M059J (cell line): Measurements from ENCODE around the gene NRCAM. TPM values are rescaled to one million over a fixed set of nuclear protein-coding genes. Genes with fewer than 3 reads are reported as not detected.

ENCODE experiments used
- DNase-seq: peaks from one replicate; pipeline ENCODE4 v3.0.0-alpha.2; 2012; ENCODE audit warnings: low read depth
- total RNA-seq: library from RNA; depleted of rRNA; stranded (reverse); fragments of >200 nt; shearing (Covaris generic); gene quantifications from 2 replicates; pipeline ENCODE4 v1.2.3, GENCODE V29; 2014

Gene NRCAM
- total RNA-seq, 1 experiment from 2014 or later: 0.49 TPM

DNA sequence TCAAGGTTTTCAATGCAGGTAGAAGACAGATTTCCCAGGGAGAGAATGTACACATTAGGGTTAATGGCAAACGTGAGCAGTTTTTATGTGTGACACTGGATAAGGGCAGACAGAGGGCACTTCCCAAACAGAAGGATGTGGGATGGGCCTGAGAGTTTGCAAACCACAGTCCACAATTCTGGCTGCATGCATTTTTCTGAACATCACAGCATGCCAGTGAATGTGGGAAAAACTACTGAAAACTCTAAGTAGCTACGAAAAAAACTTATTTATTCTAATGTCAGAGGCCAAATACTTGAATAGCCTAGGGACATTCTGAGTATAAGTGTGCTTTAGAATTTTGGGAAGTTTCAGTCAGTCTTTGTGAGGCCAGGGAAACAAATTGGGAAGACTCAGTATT lies 145.9 kb downstream of the NRCAM start:
- DNase-seq: peak; percentile 37

DNA sequence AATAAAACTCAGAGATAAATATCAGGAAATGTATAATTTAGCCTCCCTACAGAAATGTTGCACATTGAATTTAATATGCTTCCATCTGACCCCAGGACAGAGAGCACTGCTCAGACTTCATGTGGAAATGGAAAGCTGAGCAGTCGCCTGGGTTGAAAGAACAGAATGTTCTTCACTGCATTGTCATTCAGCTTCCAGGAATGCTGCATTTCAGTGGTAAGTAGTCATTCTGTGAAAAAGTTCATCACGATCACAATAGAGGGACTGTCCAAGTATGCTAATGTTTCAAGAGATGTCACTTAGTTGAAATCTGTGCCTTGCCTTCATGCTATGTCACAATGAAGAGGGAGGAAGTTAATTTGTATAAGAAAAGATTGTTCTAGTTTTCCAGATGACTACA lies 147.3 kb downstream of the NRCAM start:
- peak; percentile 12 for DNase-seq

DNA sequence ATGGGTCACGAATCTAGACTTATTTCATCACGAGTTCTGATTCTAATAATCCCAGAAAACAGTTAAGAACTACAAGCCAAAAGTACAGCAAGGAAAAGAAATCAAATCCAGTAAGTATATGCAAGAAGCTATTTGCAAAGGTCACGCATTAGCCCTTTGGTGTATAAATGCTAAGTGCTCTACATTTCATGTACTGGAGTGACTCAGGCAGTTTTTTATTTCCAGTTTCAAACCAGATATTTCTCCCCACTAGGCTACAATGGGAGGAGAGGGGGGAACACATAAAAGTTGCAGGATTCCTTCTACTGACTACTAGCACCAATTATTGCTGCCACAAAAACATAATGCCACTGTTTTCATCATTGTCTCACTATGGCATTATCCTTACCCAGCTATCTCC lies 148.0 kb downstream of the NRCAM start:
- no peak for DNase-seq

DNA sequence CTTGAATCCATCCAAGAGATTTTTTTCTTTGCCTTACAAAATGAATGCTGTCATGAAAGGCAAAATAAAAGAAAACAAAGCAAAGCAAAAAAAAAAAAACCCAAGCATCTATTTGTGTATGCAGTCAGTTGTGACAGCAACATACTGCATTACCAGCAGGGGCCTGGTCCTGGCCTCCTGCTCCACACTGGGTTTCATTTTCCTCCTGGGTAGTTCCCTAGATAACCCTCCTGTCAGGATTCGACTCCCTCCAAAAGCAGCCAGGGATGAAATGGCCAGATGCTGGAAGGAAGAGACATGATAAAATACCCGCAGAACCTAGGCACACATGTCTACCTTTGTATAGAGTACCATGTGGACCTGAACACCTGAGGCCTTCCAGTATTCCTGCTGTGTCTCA lies 148.6 kb downstream of the NRCAM start:
- no peak for DNase-seq

DNA sequence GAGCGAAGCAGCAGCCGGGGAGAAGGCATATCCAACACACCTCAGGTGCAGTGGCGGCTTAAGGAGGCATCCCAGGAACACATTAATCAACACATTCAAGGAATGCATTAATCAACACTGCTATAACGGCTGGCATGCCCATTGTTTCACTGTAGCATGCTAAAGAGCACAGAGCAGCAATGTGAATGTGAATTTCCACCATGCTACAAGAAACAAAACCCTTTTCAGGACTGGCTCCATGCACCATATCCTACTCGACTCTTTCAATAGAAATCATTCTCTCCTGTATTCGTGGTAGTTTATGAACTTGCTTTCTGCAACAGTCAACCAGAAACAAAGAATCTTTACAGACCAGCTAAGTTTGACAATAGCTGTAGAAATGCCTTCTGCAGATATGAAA lies 149.0 kb downstream of the NRCAM start:
- DNase-seq: no peak

DNA sequence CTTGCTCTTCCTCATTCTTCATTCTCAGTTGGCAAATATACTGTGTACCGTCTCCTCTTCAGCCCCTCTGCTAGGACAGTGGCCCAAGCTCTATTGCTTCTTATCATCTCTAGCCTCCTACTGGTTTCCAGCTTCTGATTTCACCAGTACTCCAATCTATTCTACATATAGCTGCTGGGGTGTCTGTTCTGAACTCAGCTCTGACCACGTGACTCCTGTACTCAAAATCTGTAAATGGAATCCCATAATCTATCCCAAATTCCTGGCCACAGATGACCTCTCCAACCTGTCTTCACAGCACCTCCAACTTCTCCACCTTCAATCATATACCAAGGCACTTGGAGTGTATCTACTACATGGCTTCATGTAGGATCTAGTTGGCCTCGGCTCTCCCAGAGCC lies 152.9 kb downstream of the NRCAM start:
- DNase-seq: no peak

DNA sequence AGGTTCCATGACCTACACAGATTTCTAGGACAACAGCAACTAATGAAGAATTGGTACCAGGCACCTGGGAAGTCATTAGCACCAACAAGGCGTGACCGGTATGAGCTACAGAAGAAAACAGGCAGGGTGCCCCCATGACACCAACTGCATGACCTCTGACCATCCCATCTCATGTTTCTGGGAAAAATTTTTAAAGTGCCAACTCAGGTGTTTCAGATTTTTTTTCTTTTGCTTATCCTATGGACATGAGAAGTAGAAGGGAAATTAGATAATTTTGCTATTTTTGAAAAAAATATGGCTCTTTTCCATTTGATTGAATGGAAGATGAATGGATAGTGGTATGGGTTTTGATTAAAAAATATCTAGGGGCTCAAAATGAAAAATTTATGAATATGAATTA lies 154.8 kb downstream of the NRCAM start:
- no peak for DNase-seq

DNA sequence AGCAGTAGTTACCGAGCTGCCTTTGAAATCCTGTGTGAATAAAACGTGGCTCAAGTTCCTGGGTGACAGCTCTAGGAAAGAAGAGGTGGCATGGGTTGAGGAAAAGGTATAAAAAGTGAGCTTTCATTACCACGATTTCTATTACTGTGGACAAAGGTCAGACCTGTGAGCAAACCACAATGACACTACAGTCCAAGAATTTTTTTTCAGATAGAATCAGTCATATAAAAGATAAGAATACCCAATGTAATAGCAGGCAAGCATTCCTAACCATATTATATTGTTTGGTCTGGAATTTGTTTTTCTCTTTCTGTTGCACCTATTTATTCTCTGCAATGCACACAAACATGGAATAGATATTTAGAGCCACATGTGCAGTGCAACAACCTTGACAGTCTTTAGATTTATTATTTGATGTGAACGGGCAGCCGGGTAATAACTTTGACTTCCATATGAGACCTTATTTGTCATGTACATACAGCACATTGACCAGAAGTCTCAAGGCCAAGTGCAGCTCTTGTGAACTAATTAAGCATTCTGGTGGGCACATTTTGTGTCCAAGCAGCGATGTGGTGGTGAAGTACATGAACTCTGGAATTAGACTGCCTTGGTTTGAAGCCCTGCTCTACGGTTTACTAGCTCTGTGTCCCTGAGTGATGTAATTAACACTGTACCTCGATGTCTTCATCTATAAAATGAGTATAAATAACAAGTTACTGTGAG lies 156.8 kb downstream of the NRCAM start:
- peak; percentile 91 for DNase-seq

DNA sequence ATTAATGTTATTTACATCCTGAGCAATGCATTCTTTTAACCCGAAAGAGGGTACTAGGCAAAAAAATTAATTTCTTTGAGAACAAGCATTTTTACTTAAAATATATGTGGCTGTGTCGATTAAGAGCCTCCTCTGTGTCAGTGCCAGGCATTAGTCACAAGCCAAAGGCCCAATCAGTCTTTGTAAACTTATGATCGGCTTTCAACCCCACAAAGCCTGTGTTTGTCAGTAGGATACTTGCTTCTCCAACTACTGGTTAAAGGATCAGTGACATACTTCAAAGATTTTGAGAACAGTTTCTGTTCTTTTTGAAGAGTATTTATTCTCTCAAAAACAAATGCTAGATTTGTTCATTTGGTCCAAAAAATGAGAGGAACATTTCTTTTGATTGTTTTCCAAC lies 159.3 kb downstream of the NRCAM start:
- peak; percentile 20 for DNase-seq

DNA sequence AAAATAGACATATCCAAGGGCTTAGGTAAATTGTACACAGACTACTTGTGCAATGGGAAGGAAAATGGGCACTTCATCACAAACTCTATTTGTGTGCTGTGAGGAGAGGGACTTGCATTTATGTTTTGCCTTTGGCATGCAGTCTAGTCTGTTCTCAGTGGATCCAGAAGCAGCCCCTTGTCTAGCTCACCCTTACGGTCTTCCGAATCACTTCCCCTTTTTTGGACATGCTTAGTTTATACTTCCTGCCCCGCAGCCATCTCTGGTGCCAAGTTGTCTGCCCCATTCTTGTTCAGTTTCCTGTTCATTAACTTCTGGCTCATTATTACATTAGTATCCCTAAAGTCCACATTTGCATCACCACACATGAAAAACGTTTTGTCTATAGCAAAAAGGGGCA lies 161.6 kb downstream of the NRCAM start:
- DNase-seq: peak; percentile 71

DNA sequence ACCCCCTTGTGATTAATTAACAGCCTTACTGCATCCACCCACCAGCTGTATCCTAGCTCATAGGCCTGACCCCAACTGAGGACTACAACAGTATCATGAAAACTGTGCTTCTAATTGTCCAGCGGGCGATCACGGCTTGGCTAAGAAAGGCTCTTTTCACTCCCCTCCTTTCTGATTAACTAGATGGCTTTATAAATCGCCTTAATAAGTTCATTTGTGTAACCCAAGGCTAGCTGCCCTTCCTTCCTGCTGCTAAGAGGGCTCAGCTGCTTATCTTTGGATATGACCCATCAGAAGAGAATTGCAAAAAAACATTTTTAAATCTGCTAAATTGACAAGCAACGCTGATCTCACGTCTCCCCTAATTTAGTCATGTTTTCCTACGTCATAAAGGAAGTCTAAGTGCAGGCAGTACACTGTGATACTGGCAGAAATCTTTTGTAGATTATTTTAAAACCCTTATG lies 163.1 kb downstream of the NRCAM start:
- no peak for DNase-seq

DNA sequence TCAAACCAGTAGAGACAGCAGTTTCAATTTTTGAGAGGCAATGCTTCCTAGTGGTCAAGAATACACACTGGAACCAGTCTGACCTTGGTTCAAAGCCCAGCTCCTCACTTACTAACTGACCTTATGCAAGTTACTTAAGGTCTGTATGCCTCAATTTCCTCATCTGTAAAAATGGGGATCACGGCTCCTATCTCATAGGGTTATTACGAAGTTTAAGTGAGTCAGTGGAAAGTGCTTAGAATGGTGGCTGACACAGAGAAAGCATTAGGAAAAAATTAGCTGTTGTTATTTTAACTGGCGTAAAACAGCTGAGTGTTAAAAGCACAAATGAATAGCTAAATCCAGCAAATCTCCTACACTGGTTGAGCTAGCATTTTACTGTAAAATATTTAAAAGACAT lies 163.7 kb downstream of the NRCAM start:
- DNase-seq: no peak

DNA sequence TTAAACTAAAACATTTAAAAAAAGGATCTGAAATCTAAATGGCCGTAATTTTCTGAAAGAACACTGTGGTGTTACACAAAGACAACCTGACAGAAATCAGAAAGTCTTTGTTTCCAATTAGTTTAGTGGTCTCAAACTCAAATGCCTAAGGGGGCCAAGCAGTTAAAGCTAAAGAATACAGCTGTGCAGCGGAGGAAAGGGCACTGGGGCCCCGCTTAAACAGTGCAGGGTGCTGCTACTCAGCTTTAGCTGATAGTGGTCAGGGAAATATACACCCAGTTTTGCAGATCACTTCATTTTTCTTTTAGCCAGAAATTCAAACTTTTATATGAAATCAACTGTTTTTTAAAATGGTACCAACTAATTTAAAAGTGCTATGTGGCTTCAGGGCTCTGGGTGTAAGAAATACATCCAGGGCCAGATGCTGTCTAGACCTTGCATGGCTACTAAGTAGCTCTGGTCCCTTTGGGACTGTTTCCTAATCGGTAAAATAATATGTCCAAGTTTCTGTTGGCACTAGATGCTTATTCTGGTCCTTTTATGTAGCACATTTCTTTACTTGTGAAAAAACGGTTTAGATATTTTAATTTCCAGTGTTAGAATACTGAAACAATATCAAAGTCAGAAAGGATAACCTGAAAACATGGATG lies 164.3 kb downstream of the NRCAM start:
- DNase-seq: no peak

DNA sequence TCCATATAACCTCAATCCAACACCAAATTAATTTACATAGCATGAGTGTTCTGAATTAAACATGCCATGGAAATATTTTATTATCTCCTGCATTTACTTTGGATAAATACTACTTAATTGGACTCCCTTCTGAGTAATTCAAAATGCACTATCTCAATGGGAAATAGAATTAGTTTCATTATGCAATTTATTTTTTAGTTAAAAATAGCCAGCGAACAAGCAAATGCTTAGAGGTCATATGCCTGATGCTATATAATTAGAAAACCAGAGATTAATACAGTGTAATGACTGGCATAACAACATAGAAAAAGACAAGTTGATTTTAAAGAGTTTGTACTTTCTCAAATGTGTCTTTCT lies 165.1 kb downstream of the NRCAM start:
- no peak for DNase-seq

DNA sequence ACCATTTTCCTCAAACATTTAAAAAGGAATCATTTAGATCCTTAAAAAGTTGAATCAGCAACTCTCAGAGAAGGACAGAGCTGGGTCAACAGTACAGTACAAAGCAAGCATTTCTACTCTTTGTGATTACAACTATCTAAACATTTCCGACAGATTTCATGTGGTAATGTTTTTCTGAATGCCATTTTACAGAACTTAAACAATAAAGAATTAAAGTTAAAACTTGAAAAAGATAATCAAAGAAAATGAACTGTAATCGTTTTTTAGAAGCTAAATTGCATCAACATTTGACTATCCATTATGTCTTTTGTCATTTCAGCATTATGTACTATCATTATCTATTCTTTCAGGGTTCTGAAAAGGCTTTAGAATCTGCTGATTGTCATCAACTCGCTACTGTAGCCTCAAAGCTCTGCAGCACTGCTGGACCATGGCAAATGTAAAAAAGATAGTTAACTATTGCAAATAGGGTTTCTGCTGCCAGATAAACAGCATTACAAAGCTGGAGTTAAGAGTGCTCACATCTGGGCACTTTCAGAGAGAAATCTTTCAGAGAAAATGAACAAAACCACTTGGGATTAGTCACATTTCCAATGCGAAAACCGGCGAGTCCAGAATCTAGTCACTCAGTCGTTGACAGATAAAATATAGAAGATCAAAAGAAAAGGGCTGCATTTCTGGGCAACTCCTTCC lies 165.6 kb downstream of the NRCAM start:
- no peak for DNase-seq

DNA sequence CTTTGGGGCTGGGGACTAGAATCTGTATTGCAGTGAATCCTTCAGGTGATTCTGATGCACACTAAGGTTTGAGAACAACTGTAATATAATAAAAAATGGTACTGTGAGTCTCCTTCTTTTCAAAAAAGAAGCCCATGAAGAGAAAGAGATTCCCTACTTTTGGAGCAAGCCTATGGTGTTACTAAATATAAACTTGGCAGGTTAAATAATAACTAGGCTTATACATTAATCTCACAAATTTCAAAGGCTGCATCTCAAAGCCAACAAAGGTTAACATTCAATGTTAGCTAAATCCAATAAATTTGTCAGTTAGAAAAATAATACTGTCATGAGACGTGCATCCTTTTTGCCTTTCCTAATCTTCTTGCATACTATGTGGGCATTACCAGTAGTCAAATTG lies 166.4 kb downstream of the NRCAM start:
- DNase-seq: no peak

DNA sequence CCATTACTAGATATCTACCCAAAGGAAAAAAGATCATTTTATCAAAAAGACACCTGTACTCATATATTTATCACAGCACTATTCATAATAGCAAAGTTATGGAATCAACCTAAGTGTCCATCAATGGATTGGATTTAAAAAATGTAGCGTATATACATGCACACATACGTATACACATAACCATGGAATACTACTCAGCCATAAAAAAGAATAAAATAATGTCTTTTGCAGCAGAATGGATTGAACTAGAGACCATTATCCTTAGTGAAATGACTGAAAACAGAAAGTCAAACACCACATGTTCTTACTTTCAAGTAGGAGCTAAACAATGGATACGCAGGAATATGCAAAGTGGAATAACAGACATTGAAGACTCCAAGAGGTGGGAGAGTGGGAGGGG lies 168.4 kb downstream of the NRCAM start:
- DNase-seq: no peak

DNA sequence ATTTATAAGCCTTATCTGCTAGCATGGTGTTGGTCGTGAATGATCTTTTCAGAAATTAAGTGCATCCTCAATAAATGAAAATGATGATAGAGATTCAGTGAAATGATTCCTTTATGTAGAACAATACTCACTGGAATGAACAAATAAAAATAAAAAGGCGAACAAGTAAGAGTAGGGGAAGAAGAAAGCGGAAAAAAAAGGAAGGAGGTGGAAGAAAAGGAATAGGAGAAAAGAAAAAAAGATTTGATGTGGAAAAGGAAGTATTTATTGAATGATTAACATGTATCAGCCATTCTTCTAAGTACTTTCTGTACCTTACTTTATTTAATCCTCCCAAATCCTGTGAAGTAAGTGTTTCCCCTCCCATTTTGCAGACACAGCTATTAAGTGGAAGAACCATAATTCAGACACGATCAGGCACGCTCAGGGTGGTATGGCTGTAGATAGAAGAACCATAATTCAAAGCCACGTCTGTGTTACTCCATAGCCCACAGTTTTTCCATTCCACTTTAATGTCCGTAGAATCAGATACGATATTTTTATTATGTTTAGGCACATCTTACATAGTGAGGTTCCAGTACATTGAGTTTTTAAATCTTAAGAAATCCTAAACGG lies 169.8 kb downstream of the NRCAM start:
- no peak for DNase-seq

DNA sequence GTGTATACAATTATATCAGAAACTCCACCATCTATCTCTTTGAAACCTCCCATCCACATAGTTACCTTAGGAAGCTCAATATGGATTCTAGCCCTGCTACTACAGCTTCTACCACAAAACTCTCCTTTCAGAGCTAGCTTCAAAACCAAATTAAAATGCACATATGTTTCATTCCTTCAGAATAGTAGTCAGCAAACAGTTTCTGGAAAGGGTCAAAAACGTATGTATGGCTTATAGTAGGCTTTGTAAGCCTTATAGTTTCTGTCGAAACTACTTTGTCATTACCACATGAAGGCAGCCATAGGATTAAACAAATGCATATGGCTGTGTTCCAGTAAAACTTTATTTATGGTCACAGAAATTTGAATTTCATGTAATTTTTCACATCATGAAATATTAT lies 170.5 kb downstream of the NRCAM start:
- no peak for DNase-seq

DNA sequence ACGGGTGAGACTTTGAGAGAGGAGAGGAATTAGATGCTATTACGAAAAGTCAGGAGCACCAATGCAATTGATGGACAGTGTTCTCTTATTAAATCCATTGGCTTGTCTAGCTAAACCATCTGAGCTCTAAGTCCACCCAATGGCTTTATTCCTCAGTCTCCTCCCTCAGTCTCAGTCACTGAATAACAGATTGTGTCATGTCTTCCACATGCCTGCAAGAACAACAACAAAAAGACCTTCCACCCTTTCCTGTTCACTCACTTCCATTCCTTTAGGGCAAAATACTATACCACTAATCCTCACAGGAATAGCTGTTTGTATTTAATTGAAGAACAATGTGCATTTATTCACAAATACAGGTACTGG lies 171.2 kb downstream of the NRCAM start:
- DNase-seq: no peak

DNA sequence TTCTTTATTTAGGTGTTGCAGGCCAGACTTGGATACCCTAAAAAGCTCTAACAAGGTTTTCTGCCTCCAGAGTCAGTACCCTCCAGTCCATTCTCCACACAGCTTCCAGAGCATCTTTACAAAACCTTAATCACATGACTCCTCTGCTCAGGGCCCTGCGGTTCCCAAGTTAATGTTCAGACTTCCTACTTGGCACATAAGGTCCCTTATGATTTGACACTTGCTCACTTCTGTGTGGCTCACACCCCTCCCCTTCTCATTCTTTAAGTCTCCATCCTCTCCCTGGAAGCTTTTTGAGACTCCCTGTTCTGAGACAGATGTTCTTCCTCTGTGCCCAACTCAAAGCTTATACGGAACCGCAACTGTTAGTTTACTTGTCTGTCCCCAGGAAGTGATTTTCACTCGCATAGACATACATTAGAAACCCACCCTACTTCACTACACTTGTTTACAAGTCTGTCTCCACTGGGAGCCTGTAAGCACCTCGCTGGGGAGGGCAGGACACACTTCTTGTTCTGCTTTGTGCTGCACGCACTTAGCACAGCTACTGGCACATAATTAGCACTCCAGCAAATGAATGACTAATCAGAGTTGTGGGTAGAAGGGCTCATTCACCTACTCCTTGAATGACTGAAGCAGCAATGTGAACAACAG lies 171.8 kb downstream of the NRCAM start:
- DNase-seq: no peak

DNA sequence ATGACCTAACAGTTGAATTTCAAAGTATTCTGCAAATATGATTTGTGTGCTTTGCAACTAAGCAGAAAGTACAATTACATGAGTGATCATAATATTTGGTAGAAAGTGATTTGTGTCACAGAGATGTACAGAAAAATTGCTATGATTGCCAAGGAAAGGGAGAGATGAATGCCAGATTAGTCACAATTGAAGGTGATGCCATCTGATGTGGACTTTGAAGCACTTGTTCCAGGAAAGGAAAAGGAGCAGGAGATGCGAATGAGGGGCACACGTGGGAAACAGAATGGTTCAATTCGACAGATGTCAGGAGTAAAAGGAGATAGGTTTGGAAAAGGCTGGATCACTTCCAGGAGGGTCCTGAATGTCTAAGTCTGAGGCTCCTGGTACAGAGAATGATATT lies 173.0 kb downstream of the NRCAM start:
- no peak for DNase-seq
